NCI-H2107 treated with DMSO at 0.1 percent for 48 hours (cell line): ENCODE data around the gene MAP2K3.
"Not testable (repeated sequence)": the region's sequence is repeated elsewhere in the genome, so short reads cannot be mapped to it uniquely, and the experiment has no call there.

Source experiments
- DNase-seq: peaks from one replicate; lab custom pipeline; 2025; ENCODE audit not compliant: unreplicated experiment; lab: John Stamatoyannopoulos, UW

The MAP2K3 gene

DNA sequence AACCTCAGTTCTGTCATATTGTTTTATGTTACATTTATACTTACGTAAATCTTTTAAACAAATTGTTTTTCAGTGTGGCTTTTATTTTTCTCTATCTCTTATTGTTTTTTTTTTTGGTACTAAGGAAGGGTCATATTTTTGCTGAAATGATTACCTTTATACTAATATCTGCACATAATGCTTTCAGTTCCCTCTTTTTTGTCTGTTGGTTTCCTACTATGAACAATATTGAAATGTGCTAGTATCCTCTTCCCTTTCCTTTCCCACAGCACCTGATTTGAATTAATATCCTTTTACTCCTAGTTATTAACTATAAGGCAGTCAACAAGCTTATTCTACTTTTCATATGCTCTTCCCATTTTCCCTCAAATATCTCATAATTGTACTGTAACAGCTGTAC, 43.4 kb downstream of the MAP2K3 start:
- not testable (repeated sequence) for DNase-seq

GRCh38 chr17:21328778-21329177, 44.3 kb downstream of the MAP2K3 start:
- DNase-seq, result not testable (repeated sequence)

DNA sequence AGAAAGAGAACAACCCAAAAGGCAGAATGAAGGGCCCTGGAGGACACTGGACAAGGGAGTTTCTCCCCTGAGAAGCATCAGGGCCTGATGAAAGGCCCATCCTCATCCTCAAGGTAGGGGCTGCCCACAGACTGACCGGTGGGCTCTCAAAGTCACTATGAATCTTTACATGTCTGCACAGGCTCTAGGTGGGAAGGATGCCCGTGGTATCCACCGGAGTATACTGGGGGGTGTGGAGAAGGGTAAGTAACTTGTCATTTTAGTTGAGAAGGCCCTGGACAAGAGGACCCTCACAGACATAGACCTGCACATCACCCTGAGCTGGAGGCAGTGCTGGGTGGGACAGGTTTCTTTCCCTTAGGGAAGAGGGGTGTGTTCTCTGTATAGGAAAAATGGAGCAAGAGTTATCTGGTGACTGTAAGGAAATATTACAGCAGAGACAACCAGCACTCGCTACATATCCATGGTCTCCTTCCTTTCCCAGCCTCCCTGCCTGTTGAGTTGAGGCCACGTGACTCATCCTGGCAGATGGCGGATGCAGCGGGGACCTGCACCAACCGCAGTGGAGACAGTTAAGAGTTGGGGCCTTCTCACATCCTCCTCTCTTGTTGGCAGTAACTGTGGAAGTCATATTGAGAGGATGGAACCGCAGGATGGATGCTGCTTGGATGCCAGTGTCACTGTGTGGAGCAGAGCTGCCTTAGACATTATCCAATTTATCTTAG, 46.1 kb downstream of the MAP2K3 start:
- DNase-seq, result no peak

GRCh38 chr17:21336541-21337294, 52.2 kb downstream of the MAP2K3 start:
- not testable (repeated sequence) for DNase-seq

DNA sequence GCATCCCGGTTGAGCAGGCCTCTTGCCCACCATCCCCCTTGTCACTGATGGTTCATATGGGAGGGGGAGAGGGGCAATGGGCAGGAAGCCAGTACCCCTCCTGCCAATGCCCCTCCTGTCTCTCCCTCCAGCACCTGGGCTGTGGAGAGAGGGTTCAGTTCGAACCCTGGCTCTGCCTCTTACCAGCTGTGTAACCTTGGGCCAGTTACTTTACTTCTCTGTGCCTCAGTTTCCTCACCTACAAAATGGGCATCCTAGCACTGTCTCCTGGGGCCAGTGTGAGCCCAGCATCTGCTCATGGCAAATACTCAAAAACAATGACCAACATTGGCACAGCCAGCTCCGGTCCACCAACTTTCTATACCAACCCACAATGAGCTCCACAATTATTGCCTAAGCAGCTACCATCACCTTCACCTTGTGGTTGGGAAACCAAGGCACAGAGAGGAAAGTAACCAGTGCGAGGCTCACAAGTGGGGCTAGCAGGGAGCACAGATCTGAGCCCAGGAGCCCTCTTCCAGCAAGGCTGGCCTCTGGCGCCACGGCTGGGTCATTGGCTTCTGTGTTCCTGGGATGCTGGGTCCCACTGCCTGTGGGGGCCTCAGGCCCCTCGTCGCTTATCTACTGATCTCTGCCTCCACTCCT, 53.6 kb downstream of the MAP2K3 start:
- DNase-seq, result not testable (repeated sequence)

- DNase-seq, result no peak
Measured at GRCh38 chr17:21339011-21339410, 54.5 kb downstream of the MAP2K3 start.

DNA sequence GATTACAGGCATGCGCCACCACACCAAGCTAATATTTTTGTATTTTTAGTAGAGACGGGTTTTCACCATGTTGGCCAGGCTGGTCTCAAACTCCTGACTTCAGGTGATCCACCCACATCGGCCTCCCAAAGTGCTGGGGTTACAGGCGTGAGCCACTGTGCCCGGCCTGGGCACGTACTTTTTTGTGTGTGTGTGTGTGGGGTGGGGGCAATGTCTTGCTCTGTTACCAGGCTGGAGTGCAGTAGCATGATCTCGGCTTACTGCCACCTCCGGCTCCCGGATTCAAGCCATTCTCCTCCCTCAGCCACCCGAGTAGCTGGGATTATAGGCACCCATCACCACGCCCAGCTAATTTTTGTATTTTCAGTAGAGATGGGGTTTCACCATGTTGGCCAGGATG, 55.1 kb downstream of the MAP2K3 start:
- not testable (repeated sequence) for DNase-seq

GRCh38 chr17:21340407-21340806, 55.9 kb downstream of the MAP2K3 start:
- not testable (repeated sequence) for DNase-seq

DNA sequence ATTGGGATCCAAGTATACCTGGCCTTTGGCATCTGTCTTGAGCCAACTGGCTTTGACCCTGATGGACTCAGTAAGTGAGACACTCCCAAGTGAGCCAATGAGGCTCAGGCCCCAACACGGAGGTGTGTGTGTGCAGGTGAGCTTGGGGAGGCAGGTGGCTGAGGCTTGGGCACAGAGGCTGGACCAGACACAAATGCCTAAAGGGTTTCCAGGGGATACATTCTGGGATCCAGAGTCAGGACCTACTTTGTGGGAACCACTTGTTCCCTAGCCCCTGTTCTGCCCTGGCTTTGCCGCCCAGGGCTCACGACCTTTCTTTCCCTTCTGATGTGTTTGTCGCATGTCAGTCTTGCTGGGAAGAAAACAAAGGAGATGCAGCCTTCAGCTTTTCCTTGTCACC, 56.8 kb downstream of the MAP2K3 start:
- not testable (repeated sequence) for DNase-seq

- DNase-seq, result not testable (repeated sequence)
Measured at GRCh38 chr17:21341925-21342540, 57.5 kb downstream of the MAP2K3 start.

DNA sequence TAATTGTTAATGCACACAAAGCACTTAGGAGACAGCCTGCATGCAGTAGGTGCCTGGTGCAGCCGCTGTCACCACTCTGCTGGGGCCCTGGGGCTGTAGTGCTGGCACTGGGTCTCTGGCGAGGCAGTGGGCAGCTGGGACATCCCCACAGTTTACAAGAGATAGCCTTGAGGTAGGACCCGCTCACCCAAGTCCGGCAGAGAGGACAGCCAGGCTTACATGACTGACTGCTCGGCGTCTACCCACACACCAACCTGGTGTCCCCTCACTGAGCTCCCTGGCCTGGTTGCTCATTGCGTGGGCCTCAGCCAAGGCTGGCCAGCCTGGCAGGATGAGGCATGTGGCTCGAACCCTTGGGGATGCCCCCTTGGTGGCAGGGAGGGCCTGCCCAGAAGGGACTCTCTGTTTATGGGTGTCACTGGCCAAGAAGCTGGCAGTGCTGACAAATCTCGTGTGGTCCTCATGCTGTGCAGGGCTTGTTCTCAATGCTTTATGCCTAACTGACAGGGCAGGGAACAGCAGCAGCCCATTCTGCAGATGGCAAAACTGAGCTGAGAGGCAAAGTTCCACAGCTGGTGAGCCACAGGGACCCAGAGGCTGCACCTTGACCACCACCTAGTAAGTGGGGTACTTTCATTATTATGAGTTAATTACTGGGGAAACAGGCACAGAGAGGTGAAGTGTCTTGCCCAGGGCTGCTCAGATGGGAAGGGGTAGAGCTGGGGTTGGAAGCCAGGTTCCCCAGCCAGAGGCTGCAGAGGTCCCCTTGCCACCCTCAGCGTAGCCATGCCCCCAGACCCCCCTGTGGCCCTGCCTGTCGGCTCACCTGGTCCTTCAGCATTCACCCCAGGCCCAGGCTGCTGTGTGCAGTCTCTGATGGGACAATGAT, 58.8 kb downstream of the MAP2K3 start:
- not testable (repeated sequence) for DNase-seq

GRCh38 chr17:21344801-21345200, 60.3 kb downstream of the MAP2K3 start:
- not testable (repeated sequence) for DNase-seq

DNA sequence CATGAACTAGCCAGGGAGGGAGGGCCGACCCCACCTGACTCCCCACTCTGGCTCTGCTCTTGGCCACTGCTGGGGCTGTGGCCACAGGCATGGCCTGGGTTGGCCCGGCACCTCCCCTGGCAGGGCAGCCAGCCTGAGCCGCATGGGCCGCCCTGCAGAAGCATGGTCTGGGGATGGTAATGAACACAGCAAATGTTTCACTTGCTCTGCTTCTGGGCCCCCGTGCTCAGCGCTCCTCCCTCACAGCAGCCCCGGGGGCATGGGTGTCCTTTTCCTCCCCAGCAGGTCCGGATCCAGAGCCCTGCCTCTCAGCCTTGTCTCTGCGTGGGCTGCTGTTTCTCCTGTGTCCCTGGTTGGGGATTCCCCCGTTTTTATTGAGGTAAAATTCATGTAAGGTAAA, 60.7 kb downstream of the MAP2K3 start:
- DNase-seq, result no peak

DNA sequence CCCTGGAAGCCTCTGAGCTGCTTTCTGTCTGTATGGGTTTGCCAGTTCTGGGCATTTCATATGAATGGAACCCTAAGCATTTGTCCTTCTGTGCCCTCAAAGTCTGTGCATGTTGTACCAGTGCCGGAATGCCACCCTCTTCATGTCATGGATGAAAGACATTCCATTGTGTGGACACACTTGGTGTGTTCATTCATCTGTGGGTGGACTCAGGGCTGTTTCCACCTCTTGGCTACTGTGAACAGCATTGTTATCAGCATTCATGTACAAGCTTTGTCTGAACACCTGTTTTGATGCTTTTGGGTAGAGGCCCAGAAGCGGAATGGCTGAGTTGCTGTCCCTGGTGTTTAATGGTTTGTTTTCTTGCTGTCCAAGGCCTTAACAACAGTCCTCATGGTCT, 61.6 kb downstream of the MAP2K3 start:
- DNase-seq, result not testable (repeated sequence)

DNA sequence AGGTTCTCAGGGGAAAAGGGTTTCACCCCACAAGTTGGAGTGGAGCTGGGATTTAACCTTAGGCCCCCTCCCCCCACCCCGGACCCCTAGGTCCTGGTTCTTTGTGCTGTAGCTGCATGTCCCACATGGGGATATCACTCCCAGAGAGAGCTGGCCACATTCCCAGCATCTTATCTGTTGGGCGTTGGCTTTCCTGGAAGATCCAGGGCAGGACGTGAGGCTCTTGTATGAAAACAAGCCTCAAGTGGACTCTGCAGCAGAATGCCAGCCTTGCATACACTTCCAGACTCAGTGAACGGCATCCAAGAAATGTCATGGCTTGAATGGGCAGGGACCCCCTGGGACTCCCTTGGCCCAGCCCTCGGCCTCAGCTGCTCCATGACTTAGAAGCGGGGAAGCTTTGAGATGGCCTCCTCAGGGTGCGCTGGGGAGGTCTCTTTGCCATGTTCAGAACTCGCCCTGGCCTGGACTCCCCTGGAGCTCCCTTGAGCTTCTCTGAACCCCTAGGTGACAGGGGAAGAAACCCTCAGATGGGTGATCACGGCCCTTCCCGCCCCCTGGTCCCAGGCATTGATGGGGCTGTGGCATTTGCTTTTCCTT, 62.2 kb downstream of the MAP2K3 start:
- DNase-seq, result not testable (repeated sequence)

- not testable (repeated sequence) for DNase-seq
Measured at GRCh38 chr17:21347660-21348059, 63.1 kb downstream of the MAP2K3 start.

DNA sequence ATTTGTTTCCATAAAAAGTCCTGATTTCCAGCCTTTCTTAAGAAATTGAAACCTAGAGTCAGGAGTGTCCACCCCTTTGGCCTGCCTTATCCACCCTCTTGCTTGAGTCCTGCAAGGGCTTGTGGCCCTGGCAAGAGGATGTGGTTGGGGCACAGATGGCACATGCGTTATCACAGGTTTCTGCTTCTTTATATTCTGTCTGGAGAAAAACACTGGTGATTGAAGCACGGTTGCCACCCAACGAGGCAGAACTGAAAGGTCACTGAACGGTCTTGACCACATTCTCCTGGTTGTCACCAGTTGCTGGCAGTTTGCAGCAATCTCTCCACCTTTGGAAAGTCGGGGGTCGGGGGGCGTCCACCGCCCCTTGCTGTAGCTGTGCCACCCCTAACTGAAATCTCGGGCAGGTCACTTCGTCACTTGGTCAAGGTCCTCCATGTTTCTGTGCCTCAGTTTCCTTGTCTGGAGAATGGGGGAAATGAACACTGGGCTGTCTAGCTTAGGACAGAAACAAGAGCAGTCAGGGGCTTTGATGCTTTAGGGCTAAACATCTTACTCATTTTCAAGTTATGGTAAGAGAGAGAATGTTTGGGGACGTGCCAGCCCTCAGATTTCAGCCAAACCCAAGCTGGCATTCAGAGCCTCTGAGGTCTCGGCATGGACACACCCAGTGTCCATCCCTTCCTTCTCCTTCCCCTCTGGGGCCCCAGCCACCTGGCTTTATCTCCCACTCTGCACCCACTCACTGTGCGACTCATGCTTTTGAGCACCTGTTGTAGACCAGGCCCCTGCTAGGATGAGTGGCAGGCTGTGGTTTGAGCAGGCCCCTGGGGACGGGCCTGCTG, 63.8 kb downstream of the MAP2K3 start:
- not testable (repeated sequence) for DNase-seq

DNA sequence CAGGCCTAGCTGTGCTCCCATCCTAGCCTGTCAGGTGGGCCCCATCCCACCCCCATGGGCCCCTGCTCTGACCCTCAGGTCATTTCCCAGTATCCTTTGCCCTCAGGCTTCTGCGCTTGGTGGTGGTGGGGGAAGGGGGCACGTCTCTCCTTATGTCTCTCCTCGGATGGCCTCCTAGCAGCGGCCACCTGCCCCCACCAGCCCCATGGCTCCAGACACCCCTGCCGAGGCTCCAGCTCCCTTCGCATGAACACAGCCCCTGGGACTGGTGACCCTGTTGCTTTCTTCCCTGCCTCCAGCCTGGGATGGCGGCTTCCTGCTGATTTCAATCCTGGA, 64.4 kb downstream of the MAP2K3 start:
- not testable (repeated sequence) for DNase-seq

DNA sequence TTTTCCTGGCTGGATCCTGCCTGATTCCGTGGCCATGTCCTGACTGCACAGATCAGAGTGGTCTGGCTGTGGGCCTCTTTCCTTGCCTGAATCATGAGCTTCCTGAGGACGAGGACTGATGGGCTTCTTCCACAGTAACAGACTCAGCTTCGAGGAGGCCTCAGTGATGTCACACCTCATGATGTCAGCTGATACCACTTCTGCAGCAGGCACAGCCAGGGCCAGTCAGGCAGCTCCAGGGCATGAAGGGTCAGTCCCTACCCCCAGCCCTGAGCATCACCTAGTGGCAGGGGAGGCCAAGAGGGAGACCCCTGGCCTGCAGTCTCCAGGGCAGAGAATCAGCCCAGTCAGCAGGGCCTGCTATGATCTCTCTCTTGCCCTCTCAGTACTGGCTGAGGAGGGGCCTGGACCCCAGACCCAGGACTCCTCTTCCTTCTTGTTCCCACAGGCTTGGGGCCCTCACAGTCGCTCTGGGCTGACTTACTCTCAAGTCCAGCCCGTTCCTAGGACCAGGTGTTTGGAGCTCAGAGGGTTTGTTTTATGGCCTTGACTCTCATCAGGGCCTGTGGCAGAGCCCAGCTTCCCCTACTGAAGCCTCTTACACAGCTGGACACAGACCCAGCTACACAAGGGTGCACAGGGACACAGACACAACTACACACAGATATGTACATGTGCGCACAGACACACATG, 65.0 kb downstream of the MAP2K3 start:
- not testable (repeated sequence) for DNase-seq
